H1 (cell line): ENCODE measurements around the gene TBX15.

Experiments
- EZH2 ChIP-seq: fragments of 200-600 bp; sonication (generic); IDR thresholded peaks from 2 replicates; pipeline ENCODE4 v1.7.1; 2012; ENCODE audit warnings: low read depth, mild to moderate bottlenecking, moderate library complexity, low read length, inconsistent platforms; ENCODE audit not compliant: severe bottlenecking
- MAX ChIP-seq: IDR thresholded peaks from 2 replicates; pipeline ENCODE4 v1.6.1; 2012; ENCODE audit warnings: inconsistent platforms
- SP1 ChIP-seq: IDR thresholded peaks from 2 replicates; pipeline ENCODE4 v1.6.1; 2011; ENCODE audit warnings: low read depth, low read length
- SRF ChIP-seq: IDR thresholded peaks from 2 replicates; pipeline ENCODE4 v1.6.1; 2011; ENCODE audit warnings: mild to moderate bottlenecking, low read depth, low read length, moderate library complexity
- ZNF274 ChIP-seq: IDR thresholded peaks from 2 replicates; pipeline ENCODE4 v1.7.0; 2012; ENCODE audit warnings: low read length, borderline replicate concordance; ENCODE audit errors: extremely low read depth

GRCh38 chr1:118961156-118961555 lies 27.0 kb downstream of the TBX15 start:
- TF ChIP-seq MAX (no peak), SRF (no peak), EZH2 (no peak), ZNF274 (no peak), SP1 (no peak)
